Neutrophil (primary cell): ENCODE results near the gene ANKRD44.

Experiments
- H3K27ac ChIP-seq: fragments of 200-600 bp; sonication (generic); 2 replicates; pipeline ENCODE4 v1.5.1; 2016; ENCODE audit warnings: mild to moderate bottlenecking, moderate library complexity
- H3K27me3 ChIP-seq: fragments of 200-600 bp; sonication (generic); 2 replicates; pipeline ENCODE4 v1.6.0; 2016; ENCODE audit warnings: mild to moderate bottlenecking
- H3K36me3 ChIP-seq: fragments of 200-600 bp; sonication (generic); 2 replicates; pipeline ENCODE4 v1.5.1; 2017
- H3K4me1 ChIP-seq, 2 experiments: fragments of 200-600 bp in 1 of 2; sonication (generic) in 1 of 2; 1 replicate in 1 of 2; 2 replicates in 1 of 2; pipeline versions ENCODE4 v1.5.1 to v1.6.1; 2013 to 2016; ENCODE audit warnings: low read depth in 1 of 2, low read length in 1 of 2, mild to moderate bottlenecking in 1 of 2, moderate library complexity in 1 of 2; ENCODE audit not compliant: control insufficient read depth in 1 of 2, insufficient read depth in 1 of 2
- H3K4me3 ChIP-seq, 2 experiments: fragments of 200-600 bp in 1 of 2; sonication (generic) in 1 of 2; 1 replicate in 1 of 2; 2 replicates in 1 of 2; pipeline ENCODE4 v1.5.1; 2013 to 2016; ENCODE audit warnings: low read depth in 1 of 2, low read length in 1 of 2, mild to moderate bottlenecking in 1 of 2, moderate library complexity in 1 of 2
- H3K9me3 ChIP-seq: fragments of 200-600 bp; sonication (generic); 2 replicates; pipeline ENCODE4 v1.5.1; 2016
- TF ChIP-seq, protein P1 (sequence below): fragments of 200-600 bp; sonication (generic); IDR thresholded peaks from 2 replicates; pipeline ENCODE4 v1.5.1; 2016; ENCODE audit warnings: antibody characterized with exemption

ANKRD44 gene

DNA sequence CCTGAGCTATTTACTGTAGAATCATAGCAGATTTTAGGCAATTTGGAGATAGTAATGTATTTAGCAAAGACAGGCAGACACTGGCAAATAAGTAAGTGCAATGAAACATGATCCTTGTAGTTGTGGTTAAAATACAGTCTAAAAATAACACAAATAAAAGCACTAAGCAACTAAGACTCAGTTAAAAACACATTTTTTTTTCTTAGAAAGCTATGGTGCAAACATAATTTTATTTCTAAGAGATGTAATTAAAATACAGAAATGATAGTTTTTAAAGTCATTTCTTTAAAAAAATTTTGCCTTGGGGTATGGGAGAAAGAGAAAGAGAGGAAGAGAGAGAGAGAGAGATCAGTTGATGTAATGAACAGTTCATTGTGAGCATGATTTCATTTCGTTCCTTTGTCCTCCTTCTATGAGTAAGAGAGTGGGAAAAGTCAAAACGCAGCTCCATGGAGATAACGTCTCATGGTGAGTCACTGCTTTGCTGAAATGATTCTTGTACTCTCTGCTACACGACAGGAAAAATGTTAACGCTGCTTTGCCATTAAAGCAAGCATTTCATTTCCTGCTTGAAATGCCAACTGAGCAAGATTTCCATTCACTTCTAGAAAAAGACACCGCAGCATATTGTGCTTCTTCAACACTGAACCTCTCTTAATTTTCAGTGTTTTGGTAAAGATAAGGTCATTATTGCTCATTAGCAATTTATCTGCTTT, 322.8 kb downstream of the ANKRD44 start:
- no peak overlapping the region for H3K4me3 ChIP-seq
- peak overlapping the region; percentile 42 for H3K27ac ChIP-seq
- H3K9me3 ChIP-seq: no peaks in the 10 kb centered on the region
- H3K27me3 ChIP-seq: no peaks in the 10 kb centered on the region
- TF ChIP-seq, protein P1, sequence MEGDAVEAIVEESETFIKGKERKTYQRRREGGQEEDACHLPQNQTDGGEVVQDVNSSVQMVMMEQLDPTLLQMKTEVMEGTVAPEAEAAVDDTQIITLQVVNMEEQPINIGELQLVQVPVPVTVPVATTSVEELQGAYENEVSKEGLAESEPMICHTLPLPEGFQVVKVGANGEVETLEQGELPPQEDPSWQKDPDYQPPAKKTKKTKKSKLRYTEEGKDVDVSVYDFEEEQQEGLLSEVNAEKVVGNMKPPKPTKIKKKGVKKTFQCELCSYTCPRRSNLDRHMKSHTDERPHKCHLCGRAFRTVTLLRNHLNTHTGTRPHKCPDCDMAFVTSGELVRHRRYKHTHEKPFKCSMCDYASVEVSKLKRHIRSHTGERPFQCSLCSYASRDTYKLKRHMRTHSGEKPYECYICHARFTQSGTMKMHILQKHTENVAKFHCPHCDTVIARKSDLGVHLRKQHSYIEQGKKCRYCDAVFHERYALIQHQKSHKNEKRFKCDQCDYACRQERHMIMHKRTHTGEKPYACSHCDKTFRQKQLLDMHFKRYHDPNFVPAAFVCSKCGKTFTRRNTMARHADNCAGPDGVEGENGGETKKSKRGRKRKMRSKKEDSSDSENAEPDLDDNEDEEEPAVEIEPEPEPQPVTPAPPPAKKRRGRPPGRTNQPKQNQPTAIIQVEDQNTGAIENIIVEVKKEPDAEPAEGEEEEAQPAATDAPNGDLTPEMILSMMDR: no peak
- H3K4me1 ChIP-seq: peaks cover 77 to 83% of the 10 kb centered on the region in 2 experiments
- peaks cover 29% of the 10 kb centered on the region for H3K36me3 ChIP-seq

DNA sequence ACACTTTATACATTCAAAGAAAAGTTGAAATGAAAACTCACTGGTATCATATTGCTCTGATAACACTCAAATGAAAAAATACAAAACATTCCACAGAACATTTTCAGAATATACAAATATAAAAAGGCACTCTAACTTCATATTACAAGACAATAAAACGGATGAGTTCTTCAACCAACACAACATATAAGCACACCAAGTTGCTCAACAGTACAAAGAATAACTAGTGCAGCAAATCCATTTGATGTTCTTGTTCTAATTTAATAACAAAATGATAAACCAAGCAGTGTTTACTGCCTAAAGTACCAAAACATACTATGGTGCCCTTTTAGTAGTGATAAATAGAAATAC, 323.3 kb downstream of the ANKRD44 start:
- Histone ChIP-seq H3K9me3 (no peaks in the 10 kb centered on the region), H3K4me1 (peaks cover 77 to 84% of the 10 kb centered on the region in 2 experiments), H3K27me3 (no peaks in the 10 kb centered on the region), H3K4me3 (no peak overlapping the region), H3K36me3 (peaks cover 23% of the 10 kb centered on the region), H3K27ac (peak overlapping the region; percentile 42)
- TF ChIP-seq, protein P1: no peak

DNA sequence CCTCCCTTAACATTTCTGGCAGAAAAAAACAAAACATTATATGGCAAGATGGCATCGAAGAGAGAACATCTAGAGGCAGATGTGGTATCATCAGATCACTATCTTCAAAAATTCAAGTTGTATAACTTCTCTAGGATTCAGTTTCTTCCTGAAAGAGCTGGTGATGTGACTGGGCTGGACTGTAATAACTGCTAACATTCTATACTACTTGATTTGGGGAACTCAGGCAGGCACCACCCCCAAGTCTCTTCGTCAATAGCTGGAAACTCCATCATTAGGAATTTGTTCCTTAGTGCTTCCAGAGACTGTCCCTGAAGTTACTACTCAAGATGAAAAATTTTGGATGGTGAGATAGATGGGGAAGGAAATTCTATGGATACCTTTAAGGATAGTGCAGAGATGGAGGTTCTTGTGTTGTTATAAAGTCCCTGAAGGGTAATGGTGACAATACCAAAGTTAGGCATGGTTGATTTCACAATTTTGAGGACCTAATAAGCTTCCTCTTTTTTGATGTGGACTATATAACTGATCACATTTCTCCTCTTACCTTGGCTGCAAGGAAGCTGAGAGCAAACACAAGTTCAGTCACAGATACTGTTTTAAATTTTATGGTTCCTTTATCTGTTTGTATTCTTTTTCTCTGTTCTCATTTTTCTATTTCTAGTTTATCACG, 324.9 kb downstream of the ANKRD44 start:
- H3K4me1 ChIP-seq: peaks cover 72 to 82% of the 10 kb centered on the region in 2 experiments
- H3K27ac ChIP-seq: peak overlapping the region; percentile 80
- H3K27me3 ChIP-seq: no peaks in the 10 kb centered on the region
- TF ChIP-seq, protein P1: no peak
- H3K36me3 ChIP-seq: peaks cover 7% of the 10 kb centered on the region
- H3K4me3 ChIP-seq: peak overlapping the region in 1 of 2 experiments; percentile 19
- H3K9me3 ChIP-seq: no peaks in the 10 kb centered on the region

DNA sequence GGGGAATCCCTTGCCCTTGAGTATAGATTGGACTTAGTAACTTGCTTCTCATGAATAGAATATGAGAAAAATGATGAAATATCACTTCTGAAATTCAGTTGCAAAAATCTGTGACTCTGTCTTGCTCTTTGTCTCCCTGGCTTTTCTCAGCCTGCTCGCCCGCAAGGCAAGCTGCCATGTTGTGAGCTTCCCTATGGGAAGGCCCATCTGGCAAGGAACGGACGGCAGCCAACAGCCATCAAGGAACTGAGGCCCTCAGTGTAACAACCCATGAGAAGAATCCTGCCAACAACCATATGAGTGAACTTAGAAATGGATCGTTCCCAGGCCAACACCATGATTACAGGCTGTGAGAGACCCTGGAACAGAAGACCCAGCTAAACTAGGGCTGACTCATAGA, 325.7 kb downstream of the ANKRD44 start:
- Histone ChIP-seq H3K9me3 (no peaks in the 10 kb centered on the region), H3K4me3 (no peak overlapping the region), H3K4me1 (peaks cover 69 to 78% of the 10 kb centered on the region in 2 experiments), H3K36me3 (no peaks in the 10 kb centered on the region), H3K27ac (peak overlapping the region; percentile 80), H3K27me3 (no peaks in the 10 kb centered on the region)
- TF ChIP-seq, protein P1: no peak

DNA sequence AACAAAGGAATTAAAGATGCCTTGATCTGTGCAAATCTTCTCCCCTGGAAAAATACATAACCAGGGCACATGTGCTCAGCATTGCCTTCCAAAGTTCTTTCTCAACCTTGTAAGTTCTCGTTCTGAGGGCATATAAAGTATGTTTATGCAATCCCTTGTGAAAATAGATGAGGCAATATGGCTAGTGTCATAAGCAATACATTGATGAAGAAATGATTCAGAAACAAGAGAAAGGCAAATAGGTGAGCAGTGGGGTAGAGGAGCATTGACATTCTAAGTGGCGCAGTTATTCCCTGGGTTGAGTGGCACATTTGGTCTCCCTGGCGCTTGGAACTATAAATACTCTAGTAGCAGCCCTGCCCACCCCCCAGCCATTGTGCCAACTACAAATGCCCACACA, 326.6 kb downstream of the ANKRD44 start:
- H3K27me3 ChIP-seq: no peaks in the 10 kb centered on the region
- TF ChIP-seq, protein P1: no peak
- H3K27ac ChIP-seq: peak overlapping the region; percentile 80
- peak overlapping the region in 1 of 2 experiments; percentile 12 for H3K4me3 ChIP-seq
- no peaks in the 10 kb centered on the region for H3K36me3 ChIP-seq
- H3K4me1 ChIP-seq: peaks cover 63 to 69% of the 10 kb centered on the region in 2 experiments
- no peaks in the 10 kb centered on the region for H3K9me3 ChIP-seq
